Measurements from ENCODE around the gene SGK2. TPM values are rescaled to one million over a fixed set of nuclear protein-coding genes. Genes with fewer than 3 reads are reported as not detected.

The SGK2 gene
- total and polyA plus RNA-seq, 9 of the 15 experiments (the other 6 are each of a cell fraction or from before 2014, with no cell fraction given), result 0.07 to 0.31 (median 0.15) TPM; not detected in 2

- no peak overlapping the region for H3K9ac ChIP-seq (ENCODE audit: insufficient read depth in 1 of 2, low read depth in 2 of 2, low read length in 2 of 2)
- no peak for FAIRE-seq
- H3K27me3 ChIP-seq (ENCODE audit: control insufficient read depth in 2 of 2, insufficient read depth in 2 of 2, low read length in 2 of 2), result no peaks in the 10 kb centered on the region
- no peak for TF ChIP-seq EP300 (IDR thresholded peaks at IDR 0.05; ENCODE audit: low read length)
- no peak for TF ChIP-seq THAP7 (CRISPR knock-in tag; IDR thresholded peaks at IDR 0.05)
- TF ChIP-seq ZNF445 (CRISPR knock-in tag; IDR thresholded peaks at IDR 0.05; ENCODE audit: low read depth), result no peak
- TF ChIP-seq, protein P1, sequence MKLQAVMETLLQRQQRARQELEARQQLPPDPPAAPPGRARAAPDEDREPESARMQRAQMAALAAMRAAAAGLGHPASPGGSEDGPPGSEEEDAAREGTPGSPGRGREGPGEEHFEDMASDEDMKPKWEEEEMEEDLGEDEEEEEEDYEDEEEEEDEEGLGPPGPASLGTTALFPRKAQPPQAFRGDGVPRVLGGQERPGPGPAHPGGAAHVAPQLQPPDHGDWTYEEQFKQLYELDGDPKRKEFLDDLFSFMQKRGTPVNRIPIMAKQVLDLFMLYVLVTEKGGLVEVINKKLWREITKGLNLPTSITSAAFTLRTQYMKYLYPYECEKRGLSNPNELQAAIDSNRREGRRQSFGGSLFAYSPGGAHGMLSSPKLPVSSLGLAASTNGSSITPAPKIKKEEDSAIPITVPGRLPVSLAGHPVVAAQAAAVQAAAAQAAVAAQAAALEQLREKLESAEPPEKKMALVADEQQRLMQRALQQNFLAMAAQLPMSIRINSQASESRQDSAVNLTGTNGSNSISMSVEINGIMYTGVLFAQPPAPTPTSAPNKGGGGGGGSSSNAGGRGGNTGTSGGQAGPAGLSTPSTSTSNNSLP (IDR thresholded peaks at IDR 0.05; ENCODE audit: borderline replicate concordance, low read depth, low read length), result no peak
- no peak for TF ChIP-seq NR2F6 (CRISPR knock-in tag; IDR thresholded peaks at IDR 0.05)
- TF ChIP-seq BRF2 (IDR thresholded peaks at IDR 0.05; ENCODE audit: borderline replicate concordance, insufficient read depth, insufficient read length), result no peak
- TF ChIP-seq ZNF316 (IDR thresholded peaks at IDR 0.05), result peak; percentile 86
- no peak for TF ChIP-seq MLLT1 (IDR thresholded peaks at IDR 0.05)
- TF ChIP-seq BMI1 (IDR thresholded peaks at IDR 0.05; ENCODE audit: low read length), result no peak
- TF ChIP-seq, protein P2, sequence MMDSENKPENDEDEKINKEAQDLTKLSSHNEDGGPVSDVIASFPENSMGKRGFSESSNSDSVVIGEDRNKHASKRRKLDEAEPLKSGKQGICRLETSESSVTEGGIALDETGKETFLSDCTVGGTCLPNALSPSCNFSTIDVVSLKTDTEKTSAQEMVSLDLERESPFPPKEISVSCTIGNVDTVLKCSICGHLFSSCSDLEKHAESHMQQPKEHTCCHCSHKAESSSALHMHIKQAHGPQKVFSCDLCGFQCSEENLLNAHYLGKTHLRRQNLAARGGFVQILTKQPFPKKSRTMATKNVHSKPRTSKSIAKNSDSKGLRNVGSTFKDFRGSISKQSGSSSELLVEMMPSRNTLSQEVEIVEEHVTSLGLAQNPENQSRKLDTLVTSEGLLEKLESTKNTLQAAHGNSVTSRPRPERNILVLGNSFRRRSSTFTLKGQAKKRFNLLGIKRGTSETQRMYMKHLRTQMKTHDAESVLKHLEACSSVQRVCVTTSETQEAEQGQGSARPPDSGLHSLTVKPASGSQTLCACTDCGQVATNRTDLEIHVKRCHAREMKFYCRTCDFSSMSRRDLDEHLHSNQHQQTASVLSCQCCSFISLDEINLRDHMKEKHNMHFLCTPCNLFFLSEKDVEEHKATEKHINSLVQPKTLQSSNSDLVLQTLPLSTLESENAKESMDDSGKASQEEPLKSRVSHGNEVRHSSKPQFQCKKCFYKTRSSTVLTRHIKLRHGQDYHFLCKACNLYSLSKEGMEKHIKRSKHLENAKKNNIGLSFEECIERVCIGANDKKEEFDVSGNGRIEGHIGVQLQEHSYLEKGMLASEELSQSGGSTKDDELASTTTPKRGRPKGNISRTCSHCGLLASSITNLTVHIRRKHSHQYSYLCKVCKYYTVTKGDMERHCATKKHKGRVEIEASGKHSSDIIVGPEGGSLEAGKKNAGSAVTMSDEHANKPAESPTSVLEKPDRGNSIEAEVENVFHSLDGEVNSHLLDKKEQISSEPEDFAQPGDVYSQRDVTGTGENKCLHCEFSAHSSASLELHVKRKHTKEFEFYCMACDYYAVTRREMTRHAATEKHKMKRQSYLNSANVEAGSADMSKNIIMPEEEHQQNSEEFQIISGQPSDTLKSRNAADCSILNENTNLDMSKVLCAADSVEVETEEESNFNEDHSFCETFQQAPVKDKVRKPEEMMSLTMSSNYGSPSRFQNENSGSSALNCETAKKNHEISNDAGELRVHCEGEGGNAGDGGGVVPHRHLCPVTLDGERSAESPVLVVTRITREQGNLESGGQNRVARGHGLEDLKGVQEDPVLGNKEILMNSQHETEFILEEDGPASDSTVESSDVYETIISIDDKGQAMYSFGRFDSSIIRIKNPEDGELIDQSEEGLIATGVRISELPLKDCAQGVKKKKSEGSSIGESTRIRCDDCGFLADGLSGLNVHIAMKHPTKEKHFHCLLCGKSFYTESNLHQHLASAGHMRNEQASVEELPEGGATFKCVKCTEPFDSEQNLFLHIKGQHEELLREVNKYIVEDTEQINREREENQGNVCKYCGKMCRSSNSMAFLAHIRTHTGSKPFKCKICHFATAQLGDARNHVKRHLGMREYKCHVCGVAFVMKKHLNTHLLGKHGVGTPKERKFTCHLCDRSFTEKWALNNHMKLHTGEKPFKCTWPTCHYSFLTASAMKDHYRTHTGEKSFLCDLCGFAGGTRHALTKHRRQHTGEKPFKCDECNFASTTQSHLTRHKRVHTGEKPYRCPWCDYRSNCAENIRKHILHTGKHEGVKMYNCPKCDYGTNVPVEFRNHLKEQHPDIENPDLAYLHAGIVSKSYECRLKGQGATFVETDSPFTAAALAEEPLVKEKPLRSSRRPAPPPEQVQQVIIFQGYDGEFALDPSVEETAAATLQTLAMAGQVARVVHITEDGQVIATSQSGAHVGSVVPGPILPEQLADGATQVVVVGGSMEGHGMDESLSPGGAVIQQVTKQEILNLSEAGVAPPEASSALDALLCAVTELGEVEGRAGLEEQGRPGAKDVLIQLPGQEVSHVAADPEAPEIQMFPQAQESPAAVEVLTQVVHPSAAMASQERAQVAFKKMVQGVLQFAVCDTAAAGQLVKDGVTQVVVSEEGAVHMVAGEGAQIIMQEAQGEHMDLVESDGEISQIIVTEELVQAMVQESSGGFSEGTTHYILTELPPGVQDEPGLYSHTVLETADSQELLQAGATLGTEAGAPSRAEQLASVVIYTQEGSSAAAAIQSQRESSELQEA (IDR thresholded peaks at IDR 0.05; ENCODE audit: low read depth), result no peak
Measured at GRCh38 chr20:43554369-43554768, 4.5 kb upstream of the SGK2 start.

More at GRCh38 chr20:43554369-43554768, 4.5 kb upstream of the SGK2 start:
- ChIA-PET CTCF (ENCODE audit: low intra/inter-chr PET ratio) (no interaction called here), POLR2A (interaction anchor here (0.7 to 0.8 kb wide), 2 partner anchors 8 to 36 kb away, joined by 3 to 4 read pairs; no protein-coding TSS in a partner anchor)
- Histone ChIP-seq H3K9me3 (replicated peaks; ENCODE audit: control insufficient read depth, insufficient read depth, low read depth, low read length) (no peaks in the 10 kb centered on the region), H3K4me2 (ENCODE audit: insufficient read depth, low read length) (no peak overlapping the region), H3K27ac (ENCODE audit: extremely low read depth, low read depth, low read length) (no peak overlapping the region), H4K20me1 (replicated peaks; ENCODE audit: control insufficient read depth, insufficient read depth, low read length) (no peaks in the 10 kb centered on the region), H3K79me2 (ENCODE audit: control insufficient read depth, insufficient read depth, low read length) (no peaks in the 10 kb centered on the region), H3K36me3 (ENCODE audit: control insufficient read depth, insufficient read depth, low read length) (no peaks in the 10 kb centered on the region), H3K4me1 (replicated peaks in 1 of 2; ENCODE audit: control insufficient read depth in 2 of 2, insufficient read depth in 2 of 2, low read length in 2 of 2) (peaks cover 24 to 40% of the 10 kb centered on the region in 2 experiments), H2AFZ (ENCODE audit: low read depth, low read length) (no peak overlapping the region), H3K9me1 (ENCODE audit: control insufficient read depth, insufficient read depth, low read length) (no peaks in the 10 kb centered on the region), H3K4me3 (no peak overlapping the region)
- 59% methylated on average over 3 of the region's 3 CpGs for WGBS (ENCODE audit: insufficient coverage, low coverage, missing lambda C conversion rate)
- no peak for DNase-seq (ENCODE audit: extremely low read depth in 1 of 4, low spot score in 3 of 4)
- BruUV-seq (replicated peaks), result no TSS peak
- in situ Hi-C loops (cut with MboI), result no loop called here
- no peak for ATAC-seq
- intact Hi-C loops (cut with micrococcal nuclease), result no loop called here

All from K562 (cell line).